ENCODE results near the gene SH2B2.

- no peak for TF ChIP-seq CTCF (conservative IDR thresholded peaks at IDR 0.05)
- no peak for TF ChIP-seq EZH2 (IDR thresholded peaks at IDR 0.05; ENCODE audit: low read depth)
These were observed 2.3 kb upstream of the SH2B2 start for GRCh38 chr7:102284399-102284798.

Data from PC-9 (cell line).